Coronary artery (tissue), 2 donors: Measurements from ENCODE around the gene POLR3H.

Experiments
- DNase-seq: peaks from one replicate; pipeline ENCODE4 v3.0.0-alpha.2; 2017; ENCODE audit warnings: low spot score
- H3K27ac ChIP-seq, 2 donors: fragments of 200-600 bp; sonication (generic); one replicate each; pipeline ENCODE4 v1.5.1; 2016 to 2019
- H3K4me3 ChIP-seq: fragments of 200-600 bp; sonication (generic); 2 replicates; pipeline ENCODE4 v1.5.1; 2016; ENCODE audit warnings: mild to moderate bottlenecking, moderate library complexity
- TF ChIP-seq, protein P1 (sequence below): fragments of 200-600 bp; sonication (generic); IDR thresholded peaks from one replicate; pipeline ENCODE4 v1.5.1; 2019; ENCODE audit warnings: antibody characterized with exemption

Gene POLR3H

GRCh38 chr22:41538583-41538982, 5.7 kb downstream of the POLR3H start:
- Histone ChIP-seq H3K4me3 (no peak overlapping the region), H3K27ac (no peak overlapping the region)
- no peak for DNase-seq
- TF ChIP-seq, protein P1, sequence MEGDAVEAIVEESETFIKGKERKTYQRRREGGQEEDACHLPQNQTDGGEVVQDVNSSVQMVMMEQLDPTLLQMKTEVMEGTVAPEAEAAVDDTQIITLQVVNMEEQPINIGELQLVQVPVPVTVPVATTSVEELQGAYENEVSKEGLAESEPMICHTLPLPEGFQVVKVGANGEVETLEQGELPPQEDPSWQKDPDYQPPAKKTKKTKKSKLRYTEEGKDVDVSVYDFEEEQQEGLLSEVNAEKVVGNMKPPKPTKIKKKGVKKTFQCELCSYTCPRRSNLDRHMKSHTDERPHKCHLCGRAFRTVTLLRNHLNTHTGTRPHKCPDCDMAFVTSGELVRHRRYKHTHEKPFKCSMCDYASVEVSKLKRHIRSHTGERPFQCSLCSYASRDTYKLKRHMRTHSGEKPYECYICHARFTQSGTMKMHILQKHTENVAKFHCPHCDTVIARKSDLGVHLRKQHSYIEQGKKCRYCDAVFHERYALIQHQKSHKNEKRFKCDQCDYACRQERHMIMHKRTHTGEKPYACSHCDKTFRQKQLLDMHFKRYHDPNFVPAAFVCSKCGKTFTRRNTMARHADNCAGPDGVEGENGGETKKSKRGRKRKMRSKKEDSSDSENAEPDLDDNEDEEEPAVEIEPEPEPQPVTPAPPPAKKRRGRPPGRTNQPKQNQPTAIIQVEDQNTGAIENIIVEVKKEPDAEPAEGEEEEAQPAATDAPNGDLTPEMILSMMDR: no peak

DNA sequence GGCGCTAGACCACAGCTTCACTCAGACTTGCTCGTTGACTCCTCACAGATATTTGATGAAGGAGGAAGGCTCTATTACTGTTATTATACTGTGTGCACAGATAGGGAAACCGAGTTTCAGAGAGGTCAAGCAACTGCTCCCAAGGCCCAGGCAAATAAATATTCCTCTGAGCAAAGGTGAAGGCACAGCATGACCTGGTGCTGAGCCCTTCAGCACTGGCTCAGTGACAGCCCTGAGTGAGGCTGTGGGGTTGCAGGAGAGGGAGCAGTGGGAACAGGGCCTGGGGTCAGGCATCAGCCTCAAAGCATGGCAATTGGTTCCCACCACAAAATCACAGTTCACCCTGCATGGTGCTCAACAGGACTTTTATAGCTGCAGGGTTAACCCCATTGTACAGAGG, 7.1 kb downstream of the POLR3H start:
- TF ChIP-seq, protein P1: no peak
- DNase-seq: no peak
- Histone ChIP-seq H3K27ac (no peak overlapping the region), H3K4me3 (no peak overlapping the region)

DNA sequence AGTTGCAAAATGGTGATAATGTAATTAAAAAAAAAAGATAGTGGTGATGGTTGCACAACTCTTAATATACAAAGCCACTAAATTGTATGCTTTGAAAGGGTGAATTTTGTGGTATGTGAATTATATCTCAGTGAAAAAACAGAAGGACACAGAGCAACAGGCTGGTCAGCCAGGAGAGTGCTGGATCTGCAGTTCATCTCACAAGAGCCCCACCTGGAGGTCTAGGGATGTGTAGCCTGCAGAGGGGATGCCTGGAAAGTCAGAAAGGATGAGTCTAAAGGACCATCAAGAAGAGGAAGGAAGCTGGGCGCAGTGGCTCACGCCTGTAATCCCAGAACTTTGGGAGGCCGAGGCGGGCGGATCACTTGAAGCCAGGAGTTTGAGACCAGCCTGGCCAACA, 9.0 kb downstream of the POLR3H start:
- TF ChIP-seq, protein P1: no peak
- H3K4me3 ChIP-seq: no peak overlapping the region
- no peak for DNase-seq
- no peak overlapping the region for H3K27ac ChIP-seq

DNA sequence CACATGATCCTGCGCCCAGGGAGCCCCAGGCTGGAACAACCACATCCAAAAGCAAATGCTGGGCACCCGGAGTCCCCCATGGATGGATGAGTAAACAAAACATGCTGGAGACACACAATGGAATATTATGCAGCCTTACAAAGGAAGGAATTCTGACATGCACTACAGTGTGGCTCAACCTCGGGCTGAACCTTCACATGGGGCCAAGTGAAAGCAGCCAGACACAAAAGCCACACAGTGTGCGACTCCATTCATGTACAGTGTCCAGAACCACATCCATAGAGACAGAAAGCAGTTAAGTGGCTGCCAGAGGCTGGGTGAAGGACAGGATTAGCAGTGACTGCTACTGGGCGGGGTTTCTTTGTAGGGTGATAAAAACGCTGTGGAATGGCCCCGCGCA, 10.1 kb downstream of the POLR3H start:
- TF ChIP-seq, protein P1: no peak
- no peak overlapping the region for H3K4me3 ChIP-seq
- DNase-seq: no peak
- H3K27ac ChIP-seq: no peak overlapping the region

DNA sequence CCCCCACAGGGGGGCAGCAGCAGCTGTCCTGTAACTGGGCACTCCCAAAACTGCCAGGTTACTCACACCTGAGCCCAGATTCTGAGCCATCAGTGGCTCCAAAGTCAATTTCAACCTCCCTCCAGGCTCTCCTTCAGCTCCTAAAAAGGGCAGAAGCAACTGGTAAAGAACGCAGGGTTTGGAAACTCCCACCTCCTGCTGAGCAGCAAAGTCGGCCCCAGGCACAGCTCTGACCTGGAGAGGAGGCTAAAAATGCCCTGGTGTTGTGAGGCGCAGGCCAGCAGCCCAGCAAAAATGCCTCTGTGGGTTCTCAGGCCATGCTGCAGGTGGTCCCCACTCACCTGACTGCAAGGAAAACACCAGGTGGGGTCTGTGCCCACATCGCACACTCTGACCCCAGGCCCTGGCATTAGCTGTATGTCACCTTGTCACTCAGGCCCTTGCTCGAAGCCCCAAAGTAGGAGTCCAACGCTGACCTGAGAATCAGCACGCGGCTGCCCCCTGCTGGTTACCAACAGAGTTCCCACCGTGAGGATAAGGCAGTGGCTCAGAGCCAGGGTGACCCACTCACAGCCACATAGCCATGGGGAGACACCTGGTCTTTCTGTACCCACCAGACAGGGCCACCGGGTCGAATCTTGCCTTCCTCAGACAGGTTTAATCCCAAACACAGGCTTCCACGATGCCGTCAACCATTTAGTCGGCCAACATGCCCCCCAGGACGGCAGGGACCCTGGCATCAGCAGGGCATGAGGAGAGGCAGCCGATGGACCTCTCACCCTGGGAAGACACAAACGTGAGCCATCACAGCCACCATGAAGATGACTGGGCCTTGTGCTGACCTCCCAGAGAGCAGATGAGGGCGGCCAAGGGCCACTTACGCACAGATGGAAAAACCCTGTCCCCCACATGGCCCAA, 11.1 kb downstream of the POLR3H start:
- no peak overlapping the region for H3K4me3 ChIP-seq
- peak; percentile 85 for DNase-seq
- TF ChIP-seq, protein P1: peak; percentile 73
- peak overlapping the region; percentile 14 to 49 for H3K27ac ChIP-seq

GRCh38 chr22:41531715-41532477, 12.4 kb downstream of the POLR3H start:
- DNase-seq: no peak
- TF ChIP-seq, protein P1: no peak

More at GRCh38 chr22:41531715-41532477, 12.4 kb downstream of the POLR3H start:
- Histone ChIP-seq H3K4me3 (no peak overlapping the region), H3K27ac (no peak overlapping the region)
